Amygdala (tissue), 56 donors: ENCODE results near the gene LGALS1.
"Not testable (repeated sequence)": the region's sequence is repeated elsewhere in the genome, so short reads cannot be mapped to it uniquely, and the experiment has no call there.

Source experiments
- DNase-seq, 56 donors: peaks; one replicate each; lab custom pipeline; 2025; lab: John Stamatoyannopoulos, UW

The LGALS1 gene

GRCh38 chr22:37638391-37639069, 36.9 kb upstream of the LGALS1 start:
- DNase-seq = no peak

GRCh38 chr22:37639070-37639760, 36.2 kb upstream of the LGALS1 start, which contains the start of gene SH3BP1:
Gene SH3BP1, plus strand, starts transcription at chr22:37639669. Its CDS starts 119 bp downstream, at chr22:37639788.
- DNase-seq = peak in 4 of 56 donors; percentile 14 to 60 (median 27)

GRCh38 chr22:37639771-37640590, 35.5 kb upstream of the LGALS1 start:
- peak in 1 of 56 donors; percentile 71 for DNase-seq

- no peak for DNase-seq
Observed at GRCh38 chr22:37640591-37641560, 34.6 kb upstream of the LGALS1 start.

- no peak for DNase-seq
Observed at GRCh38 chr22:37641561-37641949, 33.9 kb upstream of the LGALS1 start.

- DNase-seq = peak in 53 of 56 donors; percentile 21 to 91 (median 62)
Observed at GRCh38 chr22:37643225-37643847, 32.1 kb upstream of the LGALS1 start.

- no peak for DNase-seq
Observed at GRCh38 chr22:37647317-37647716, 28.1 kb upstream of the LGALS1 start.

- no peak for DNase-seq
Observed at GRCh38 chr22:37647928-37648327, 27.5 kb upstream of the LGALS1 start.

- no peak for DNase-seq
Observed at GRCh38 chr22:37650463-37651136, 24.8 kb upstream of the LGALS1 start.

- no peak for DNase-seq
Observed at GRCh38 chr22:37654563-37655251, 20.7 kb upstream of the LGALS1 start.

- no peak for DNase-seq
Observed at GRCh38 chr22:37655252-37655563, 20.2 kb upstream of the LGALS1 start.

- not testable (repeated sequence) for DNase-seq
Observed at GRCh38 chr22:37656583-37656982, 18.9 kb upstream of the LGALS1 start.

- peak in 3 of 56 donors; percentile 25 to 34 (median 29) for DNase-seq
Observed at GRCh38 chr22:37657590-37658132, 17.8 kb upstream of the LGALS1 start.

GRCh38 chr22:37658133-37659065, 17.0 kb upstream of the LGALS1 start, which contains the start of gene PDXP:
Gene PDXP, plus strand, starts transcription at chr22:37658723. Its CDS starts 60 bp downstream, at chr22:37658783.
- peak; percentile 58 to 99 (median 97) for DNase-seq

GRCh38 chr22:37659066-37659896, 16.2 kb upstream of the LGALS1 start:
- peak in 6 of 56 donors; percentile 18 to 49 (median 40) for DNase-seq
